Spleen (tissue), 7 donors: ENCODE measurements around the gene NDUFA7.

Source experiments
- CTCF ChIP-seq, 11 experiments: fragments of 200-600 bp in 7 of 11; fragments of 450-650 bp in 4 of 11; sonication (generic) in 4 of 11; IDR thresholded peaks in 8 of 11; conservative IDR thresholded peaks in 3 of 11; 1 replicate in 7 of 11; 2 replicates in 4 of 11; pipeline versions ENCODE4 v1.4.0 to v1.8.0; 2016 to 2021; ENCODE audit warnings: antibody characterized with exemption in 11 of 11, inconsistent platforms in 4 of 11, mild to moderate bottlenecking in 1 of 11
- POLR2AphosphoS5 ChIP-seq, 3 donors: sonication (generic); formaldehyde crosslinking; IDR thresholded peaks; one replicate each; pipeline ENCODE4 v1.5.1; 2017; ENCODE audit warnings: antibody characterized with exemption in 3 of 3
- donor health status: DM: no; HTN: no; CAD: no; lungs with moderate emphysema.
- donor health status: DM: no; HTN: no; CAD: no.
- donor health status: DM: no; HTN: no; CAD: no.

- TF ChIP-seq CTCF (IDR thresholded peaks at IDR 0.05 in 8 of 11, conservative IDR thresholded peaks at IDR 0.05 in 3 of 11) (peak in 4 of 11 experiments; percentile 23 to 28 (median 28)), POLR2AphosphoS5 (IDR thresholded peaks at IDR 0.05) (peak; percentile 90 to 96 (median 94))
Observed at GRCh38 chr19:8342684-8343482, 21.7 kb upstream of the NDUFA7 start, which contains the start of gene KANK3.
